ENCODE data around the gene DGKQ. TPM values are rescaled to one million over a fixed set of nuclear protein-coding genes. Genes with fewer than 3 reads are reported as not detected.

Gene DGKQ
- total and polyA plus RNA-seq, 2 experiments from 2014 or later: 4.0 to 22.4 TPM

GRCh38 chr4:1019320-1019719, 46.0 kb upstream of the DGKQ start:
- Mint-ChIP-seq H3K4me1 (no peaks in the 10 kb centered on the region; the same call in 1 of the 3 replicates), H3K4me3 (no peak overlapping the region), H3K36me3 (ENCODE audit: low read depth) (no peaks in the 10 kb centered on the region), H3K27me3 (ENCODE audit: insufficient read depth, low read depth, poor library complexity) (no peaks in the 10 kb centered on the region), H3K9me3 (no peaks in the 10 kb centered on the region), H3K27ac (no peak overlapping the region; the same call in 1 of the 2 replicates)
- Histone ChIP-seq H4K20me1 (replicated peaks; ENCODE audit: insufficient read depth) (peaks cover under 1% of the 10 kb centered on the region; the same call in 1 of the 2 replicates), H3K4me1 (ENCODE audit: insufficient read depth) (no peaks in the 10 kb centered on the region), H3K36me3 (ENCODE audit: insufficient read depth) (no peaks in the 10 kb centered on the region), H3K27ac (ENCODE audit: low read depth) (no peak overlapping the region), H2AFZ (no peak overlapping the region), H3K9me2 (ENCODE audit: insufficient read depth) (no peaks in the 10 kb centered on the region), H3K79me2 (replicated peaks; ENCODE audit: insufficient read depth) (no peaks in the 10 kb centered on the region), H3K27me3 (ENCODE audit: insufficient read depth) (no peaks in the 10 kb centered on the region), H3K4me3 (no peak overlapping the region), H3F3A (replicated peaks; ENCODE audit: low read depth) (no peaks in the 10 kb centered on the region), H3K4me2 (no peak overlapping the region)
- DNase-seq (ENCODE audit: low spot score): no peak
- no peak for TF ChIP-seq POLR2AphosphoS5 (IDR thresholded peaks at IDR 0.05; ENCODE audit: low read depth)
- TF ChIP-seq CTCF (conservative IDR thresholded peaks at IDR 0.05; ENCODE audit: low read depth in 2 of 2): no peak
- TF ChIP-seq ZNF331 (CRISPR knock-in tag; IDR thresholded peaks at IDR 0.05; ENCODE audit: low read depth): no peak
- no peak for TF ChIP-seq EZH2 (IDR thresholded peaks at IDR 0.05; ENCODE audit: low read depth, unreplicated experiment)
- TF ChIP-seq REST (IDR thresholded peaks at IDR 0.05; ENCODE audit: unreplicated experiment): no peak
- ATAC-seq: no peak

GRCh38 chr4:1018147-1019020, 45.0 kb upstream of the DGKQ start:
- no peak overlapping the region for H3K4me3 Mint-ChIP-seq
- Histone ChIP-seq H2AFZ (no peak overlapping the region), H4K20me1 (replicated peaks; ENCODE audit: insufficient read depth) (peaks cover 6% of the 10 kb centered on the region; the same call in 1 of the 2 replicates), H3K79me2 (replicated peaks; ENCODE audit: insufficient read depth) (0 out of 2 replicates have a peak, but pooled peaks cover 3% of the 10 kb centered on the region), H3K9me2 (ENCODE audit: insufficient read depth) (no peaks in the 10 kb centered on the region), H3K27ac (ENCODE audit: low read depth) (no peak overlapping the region), H3K4me1 (ENCODE audit: insufficient read depth) (no peaks in the 10 kb centered on the region), H3K4me2 (no peak overlapping the region), H3K4me3 (no peak overlapping the region), H3F3A (replicated peaks; ENCODE audit: low read depth) (no peaks in the 10 kb centered on the region), H3K27me3 (ENCODE audit: insufficient read depth) (no peaks in the 10 kb centered on the region), H3K36me3 (ENCODE audit: insufficient read depth) (no peaks in the 10 kb centered on the region)
- TF ChIP-seq EZH2 (IDR thresholded peaks at IDR 0.05; ENCODE audit: low read depth, unreplicated experiment) (no peak), ETS1 (IDR thresholded peaks at IDR 0.05) (no peak), STAT1 (IDR thresholded peaks at IDR 0.05; ENCODE audit: unreplicated experiment) (no peak), REST (IDR thresholded peaks at IDR 0.05; ENCODE audit: unreplicated experiment) (no peak), ZNF114 (CRISPR knock-in tag; IDR thresholded peaks at IDR 0.05) (no peak), ZNF331 (CRISPR knock-in tag; IDR thresholded peaks at IDR 0.05; ENCODE audit: low read depth) (no peak)
- peaks cover 3% of the 10 kb centered on the region for H3K27me3 Mint-ChIP-seq (ENCODE audit: insufficient read depth, low read depth, poor library complexity)
- DNase-seq (ENCODE audit: low spot score) (no peak), ATAC-seq (no peak; the same call in 2 of the 3 replicates)
- H3K9me3 Mint-ChIP-seq: no peaks in the 10 kb centered on the region
- no peaks in the 10 kb centered on the region; the same call in 2 of the 3 replicates for H3K36me3 Mint-ChIP-seq (ENCODE audit: low read depth)
- no peaks in the 10 kb centered on the region; the same call in 1 of the 3 replicates for H3K4me1 Mint-ChIP-seq
- H3K27ac Mint-ChIP-seq: no peak overlapping the region

Data from GM23338 (cell line).